Stimulated activated naive CD4-positive, alpha-beta T cell (primary cell): ENCODE data around the gene SNX9.

Source experiments
- DNase-seq, 6 experiments: peaks; one replicate each; lab custom pipeline; 2025; lab: John Stamatoyannopoulos, UW

SNX9 gene

GRCh38 chr6:157859775-157860504, 36.9 kb downstream of the SNX9 start:
- no peak for DNase-seq

GRCh38 chr6:157860505-157860991, 37.5 kb downstream of the SNX9 start:
- peak in 5 of 6 experiments; percentile 17 to 79 (median 68) for DNase-seq

GRCh38 chr6:157861184-157861583, 38.1 kb downstream of the SNX9 start:
- DNase-seq, result no peak

- DNase-seq, result no peak
Observed at GRCh38 chr6:157861814-157862213, 38.8 kb downstream of the SNX9 start.

- DNase-seq, result no peak
Observed at GRCh38 chr6:157862706-157863105, 39.7 kb downstream of the SNX9 start.

- DNase-seq, result no peak
Observed at GRCh38 chr6:157864185-157864761, 41.2 kb downstream of the SNX9 start.

- DNase-seq, result no peak
Observed at GRCh38 chr6:157865249-157865648, 42.2 kb downstream of the SNX9 start.

GRCh38 chr6:157867155-157867559, 44.1 kb downstream of the SNX9 start:
- peak in 1 of 6 experiments; percentile 16 for DNase-seq

- no peak for DNase-seq
Observed at GRCh38 chr6:157867981-157868380, 44.9 kb downstream of the SNX9 start.

GRCh38 chr6:157868835-157869234, 45.8 kb downstream of the SNX9 start:
- DNase-seq, result no peak

- DNase-seq, result no peak
Observed at GRCh38 chr6:157869673-157870302, 46.7 kb downstream of the SNX9 start.

GRCh38 chr6:157873735-157874344, 50.8 kb downstream of the SNX9 start:
- peak; percentile 56 to 88 (median 73) for DNase-seq

GRCh38 chr6:157877149-157877548, 54.1 kb downstream of the SNX9 start:
- DNase-seq, result no peak

- peak in 2 of 6 experiments; percentile 30 to 38 for DNase-seq
Observed at GRCh38 chr6:157877573-157878438, 54.8 kb downstream of the SNX9 start.

GRCh38 chr6:157879034-157879872, 56.2 kb downstream of the SNX9 start:
- DNase-seq, result no peak

- DNase-seq, result no peak
Observed at GRCh38 chr6:157879873-157880254, 56.8 kb downstream of the SNX9 start.

GRCh38 chr6:157880534-157880933, 57.5 kb downstream of the SNX9 start:
- no peak for DNase-seq

- DNase-seq, result no peak
Observed at GRCh38 chr6:157881342-157881741, 58.3 kb downstream of the SNX9 start.

- DNase-seq, result peak in 3 of 6 experiments; percentile 65 to 79 (median 68)
Observed at GRCh38 chr6:157884756-157885155, 61.7 kb downstream of the SNX9 start.

- DNase-seq, result peak; percentile 32 to 95 (median 73)
Observed at GRCh38 chr6:157885211-157885788, 62.3 kb downstream of the SNX9 start.
